HT-29 (cell line): ENCODE measurements around the gene R3HDM4. TPM values are rescaled to one million over a fixed set of nuclear protein-coding genes. Genes with fewer than 3 reads are reported as not detected.

Experiments used
- small RNA-seq: library from RNA; depleted of rRNA; stranded (forward); fragments of <200 nt; gene quantifications from one replicate; pipeline ENCODE3, GENCODE V24; 2014
- total RNA-seq: library from RNA; depleted of rRNA; stranded (reverse); fragments of >200 nt; shearing (Covaris generic); gene quantifications from 2 replicates; pipeline ENCODE4 v1.2.3, GENCODE V29; 2014; rRNA removed

The R3HDM4 gene
- total RNA-seq, 1 experiment from 2014 or later: 51.4 TPM

Small RNA genes lying within 50 kb of the gene (small RNA-seq; reads per million reads assigned to genes)
- gene RNU6-9: 0.22 reads per million

Other genes with a start within 250 kb of the R3HDM4 start
- 6.2 and 8.9 TPM in 2 replicates for gene FSTL3, start 236.8 kb downstream of the R3HDM4 start, total RNA-seq
- gene PRSS57, start 217.8 kb downstream of the R3HDM4 start, total RNA-seq: not detected in 2 replicates
- 0.13 TPM in 1 of 2 replicates, not detected in the other for gene PALM, start 204.3 kb downstream of the R3HDM4 start, total RNA-seq
- 206 and 211 TPM in 2 replicates for gene MISP, start 162.1 kb downstream of the R3HDM4 start, total RNA-seq
- gene PTBP1, start 115.8 kb downstream of the R3HDM4 start, total RNA-seq: 464 and 599 TPM in 2 replicates
- not detected in 2 replicates for gene PLPPR3, start 91.3 kb downstream of the R3HDM4 start, total RNA-seq
- not detected in 2 replicates for gene AZU1, start 85.4 kb downstream of the R3HDM4 start, total RNA-seq
- not detected in 2 replicates for gene PRTN3, start 72.2 kb downstream of the R3HDM4 start, total RNA-seq
- not detected in 2 replicates for gene ELANE, start 60.9 kb downstream of the R3HDM4 start, total RNA-seq
- 1.1 and 1.4 TPM in 2 replicates for gene CFD, start 53.6 kb downstream of the R3HDM4 start, total RNA-seq
- 31.8 and 32.4 TPM in 2 replicates for gene MED16, start 20.0 kb downstream of the R3HDM4 start, total RNA-seq
- not detected in 2 replicates for gene RNU6-9, start 19.7 kb downstream of the R3HDM4 start, total RNA-seq
- gene KISS1R, start 4.1 kb upstream of the R3HDM4 start, total RNA-seq: not detected in 2 replicates
- gene ARID3A, start 12.8 kb upstream of the R3HDM4 start, total RNA-seq: 10.4 and 11.8 TPM in 2 replicates
- 172 and 186 TPM in 2 replicates for gene WDR18, start 71.1 kb upstream of the R3HDM4 start, total RNA-seq
- gene GRIN3B, start 87.2 kb upstream of the R3HDM4 start, total RNA-seq: not detected in 2 replicates
- 236 and 253 TPM in 2 replicates for gene TMEM259, start 107.9 kb upstream of the R3HDM4 start, total RNA-seq
- gene RNU6-2, start 108.3 kb upstream of the R3HDM4 start, total RNA-seq: not detected in 2 replicates
- 265 and 298 TPM in 2 replicates for gene CNN2, start 113.4 kb upstream of the R3HDM4 start, total RNA-seq
- 56.9 and 76.3 TPM in 2 replicates for gene ABCA7, start 126.9 kb upstream of the R3HDM4 start, total RNA-seq
- 93.3 and 102 TPM in 2 replicates for gene ARHGAP45, start 153.9 kb upstream of the R3HDM4 start, total RNA-seq
- gene POLR2E, start 182.2 kb upstream of the R3HDM4 start, total RNA-seq: 394 and 395 TPM in 2 replicates
- gene GPX4, start 190.8 kb upstream of the R3HDM4 start, total RNA-seq: 1,102 and 1,117 TPM in 2 replicates